Measurements from ENCODE around the gene KCNK7.

GRCh38 chr11:65554842-65555430 is 40.7 kb downstream of the KCNK7 start:
- TF ChIP-seq CTCF (IDR thresholded peaks at IDR 0.05) (no peak), POLR2A (IDR thresholded peaks at IDR 0.05) (no peak)

Measured in thyroid gland (tissue), 4 donors.